ENCODE data around the gene SEC16A.

DNA sequence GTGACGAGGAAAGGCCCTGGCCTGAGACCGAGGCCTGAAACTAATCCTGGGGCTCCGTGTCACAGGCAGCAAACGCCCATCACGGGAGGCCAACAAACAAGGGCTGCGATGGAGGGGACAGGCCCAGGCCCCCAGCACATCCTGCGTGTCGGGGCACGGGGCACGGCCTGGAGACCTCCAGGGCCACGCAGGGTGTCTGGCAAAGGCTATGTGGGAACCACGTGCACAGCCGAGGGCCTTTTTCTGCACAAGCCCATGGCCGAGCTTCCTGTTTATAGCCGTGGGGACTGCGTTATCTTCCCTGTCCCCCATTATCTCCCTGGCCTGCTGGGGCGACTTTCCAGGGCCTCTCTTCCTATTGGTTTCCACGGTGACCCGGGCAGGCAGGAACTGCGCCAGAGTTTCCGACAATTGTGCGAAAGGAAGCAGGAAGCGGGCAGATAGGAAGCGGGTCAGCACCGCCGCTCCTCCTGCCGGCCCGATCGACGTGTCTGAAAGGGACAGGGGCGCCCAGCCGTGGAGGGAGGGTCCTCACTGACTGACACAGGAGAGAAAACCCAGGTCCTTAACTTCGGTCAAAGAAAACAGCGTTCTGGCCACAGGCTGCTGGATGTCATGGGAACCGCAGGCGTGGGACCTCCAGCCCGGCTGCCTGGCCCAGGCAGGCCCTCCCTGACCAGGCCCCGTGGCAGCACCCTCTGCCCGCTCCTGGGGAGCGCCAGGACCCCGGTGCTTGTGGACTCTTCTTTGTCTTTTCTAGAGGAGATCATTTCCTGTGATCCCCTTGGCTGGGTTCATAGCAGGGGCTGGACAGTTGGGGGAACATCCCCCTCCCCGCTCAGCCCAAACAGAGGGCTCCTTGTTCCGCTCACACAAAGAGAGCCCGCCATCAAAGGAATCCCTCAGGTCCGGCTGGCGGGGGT, 29.1 kb upstream of the SEC16A start:
- TF ChIP-seq YY1 (IDR thresholded peaks at IDR 0.05; ENCODE audit: insufficient read depth, insufficient read length) (no peak), SUZ12 (IDR thresholded peaks at IDR 0.05; ENCODE audit: extremely low read depth, insufficient read depth, insufficient read length) (no peak)
